GM12891 (cell line): ENCODE measurements around the gene OSMR.

Experiments used
- PAX5 ChIP-seq: IDR thresholded peaks from 2 replicates; pipeline ENCODE4 v1.6.1; 2011; ENCODE audit warnings: low read length, moderate library complexity, mild to moderate bottlenecking; ENCODE audit not compliant: insufficient read depth, severe bottlenecking
- POLR2A ChIP-seq: IDR thresholded peaks from 2 replicates; pipeline ENCODE4 v1.6.1; 2011; ENCODE audit warnings: low read depth, low read length, control low read depth
- POLR2AphosphoS5 ChIP-seq: IDR thresholded peaks from 2 replicates; pipeline ENCODE4 v1.6.1; 2011; ENCODE audit warnings: low read depth, low read length, control low read depth
- POU2F2 ChIP-seq: IDR thresholded peaks from 2 replicates; pipeline ENCODE4 v1.6.1; 2011; ENCODE audit warnings: low read depth, mild to moderate bottlenecking, control low read depth, low read length, moderate library complexity
- TAF1 ChIP-seq: IDR thresholded peaks from 2 replicates; pipeline ENCODE4 v1.6.1; 2011; ENCODE audit warnings: low read depth, low read length, control low read depth

DNA sequence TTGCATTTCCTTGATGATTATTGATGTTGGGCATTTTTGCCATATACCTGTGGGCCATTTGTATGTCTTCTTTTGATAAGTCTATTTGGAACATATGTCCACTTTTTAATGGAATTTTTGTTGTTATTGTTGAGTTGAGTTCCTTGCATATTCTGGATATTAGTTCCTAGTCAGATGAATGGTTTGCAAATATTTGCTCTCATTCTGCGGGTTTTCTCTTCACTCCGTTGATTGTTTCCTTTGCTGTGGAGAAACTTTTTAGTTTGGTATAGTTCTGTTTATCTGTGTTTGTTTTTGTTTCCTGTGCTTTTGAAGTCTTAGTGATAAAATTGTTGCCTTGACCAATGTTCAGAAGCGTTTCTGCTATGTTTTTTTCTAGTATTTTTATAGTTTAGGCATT lies 13.0 kb downstream of the OSMR start:
- TF ChIP-seq POLR2AphosphoS5: no peak
- no peak for TF ChIP-seq POLR2A
- no peak for TF ChIP-seq TAF1
- TF ChIP-seq PAX5: no peak
- TF ChIP-seq POU2F2: no peak
